Measurements from ENCODE around the gene PLA2G1B. TPM values are rescaled to one million over a fixed set of nuclear protein-coding genes. Genes with fewer than 3 reads are reported as not detected.

PLA2G1B gene
- total and polyA plus RNA-seq, 2 of the 13 experiments (the other 11 are each of a cell fraction or from before 2014, with no cell fraction given): 0.33 to 1.4 TPM

- no peak for TF ChIP-seq ZNF276 (CRISPR knock-in tag; IDR thresholded peaks at IDR 0.05; ENCODE audit: low read depth)
- TF ChIP-seq DBP (CRISPR knock-in tag; IDR thresholded peaks at IDR 0.05; ENCODE audit: not compliant biosample characterization): no peak
- no peak; the same call in 1 of the 2 replicates for TF ChIP-seq SAP130 (CRISPR knock-in tag; IDR thresholded peaks at IDR 0.05; ENCODE audit: low read depth)
- TF ChIP-seq ZBED4 (CRISPR knock-in tag; IDR thresholded peaks at IDR 0.05; ENCODE audit: borderline replicate concordance): no peak
- no peak for TF ChIP-seq SMAD1 (CRISPR knock-in tag; IDR thresholded peaks at IDR 0.05; ENCODE audit: borderline replicate concordance, low read depth)
- no peak for TF ChIP-seq HINFP (CRISPR knock-in tag; IDR thresholded peaks at IDR 0.05; ENCODE audit: low read depth)
- TF ChIP-seq NR2F1 (CRISPR knock-in tag; IDR thresholded peaks at IDR 0.05): no peak
- no peak for TF ChIP-seq ELK4 (CRISPR knock-in tag; IDR thresholded peaks at IDR 0.05; ENCODE audit: borderline replicate concordance)
- TF ChIP-seq MZF1 (CRISPR knock-in tag; IDR thresholded peaks at IDR 0.05; ENCODE audit: borderline replicate concordance): no peak
- no peak for TF ChIP-seq KDM3A (CRISPR knock-in tag; IDR thresholded peaks at IDR 0.05; ENCODE audit: low read depth)
- TF ChIP-seq AGO1 (IDR thresholded peaks at IDR 0.05; ENCODE audit: low read depth, low read length, poor library complexity, severe bottlenecking): no peak
- TF ChIP-seq ZNF362 (CRISPR knock-in tag; IDR thresholded peaks at IDR 0.05; ENCODE audit: borderline replicate concordance): peak; percentile 29; the same call in 1 of the 2 replicates
- no peak for TF ChIP-seq MLXIP (CRISPR knock-in tag; IDR thresholded peaks at IDR 0.05; ENCODE audit: borderline replicate concordance)
- peak; percentile 47; the same call in 1 of the 2 replicates for TF ChIP-seq ZBTB38 (CRISPR knock-in tag; IDR thresholded peaks at IDR 0.05)
These were observed 29.0 kb upstream of the PLA2G1B start (continued) for GRCh38 chr12:120356567-120357030.
